ENCODE results near the gene COA3. TPM values are rescaled to one million over a fixed set of nuclear protein-coding genes. Genes with fewer than 3 reads are reported as not detected.

Gene COA3
- total RNA-seq, 4 donors from 2014 or later = 128 to 400 (median 171) TPM

- DNase-seq = no peak
- H3K27me3 ChIP-seq = no peaks in the 10 kb centered on the region
- in situ Hi-C loops (cut with MboI; ENCODE audit: low pct_ligation_motif_present in 1 of 4, low pct_unique_long_range_greater_than_20kb in 1 of 4, low sequenced_read_pairs in 3 of 4) = no loop called here
- TF ChIP-seq POLR2AphosphoS5 (IDR thresholded peaks at IDR 0.05) (no peak), POLR2A (IDR thresholded peaks at IDR 0.05) (no peak), EP300 (IDR thresholded peaks at IDR 0.05; ENCODE audit: low read depth) (no peak)
- TF ChIP-seq, protein P1, sequence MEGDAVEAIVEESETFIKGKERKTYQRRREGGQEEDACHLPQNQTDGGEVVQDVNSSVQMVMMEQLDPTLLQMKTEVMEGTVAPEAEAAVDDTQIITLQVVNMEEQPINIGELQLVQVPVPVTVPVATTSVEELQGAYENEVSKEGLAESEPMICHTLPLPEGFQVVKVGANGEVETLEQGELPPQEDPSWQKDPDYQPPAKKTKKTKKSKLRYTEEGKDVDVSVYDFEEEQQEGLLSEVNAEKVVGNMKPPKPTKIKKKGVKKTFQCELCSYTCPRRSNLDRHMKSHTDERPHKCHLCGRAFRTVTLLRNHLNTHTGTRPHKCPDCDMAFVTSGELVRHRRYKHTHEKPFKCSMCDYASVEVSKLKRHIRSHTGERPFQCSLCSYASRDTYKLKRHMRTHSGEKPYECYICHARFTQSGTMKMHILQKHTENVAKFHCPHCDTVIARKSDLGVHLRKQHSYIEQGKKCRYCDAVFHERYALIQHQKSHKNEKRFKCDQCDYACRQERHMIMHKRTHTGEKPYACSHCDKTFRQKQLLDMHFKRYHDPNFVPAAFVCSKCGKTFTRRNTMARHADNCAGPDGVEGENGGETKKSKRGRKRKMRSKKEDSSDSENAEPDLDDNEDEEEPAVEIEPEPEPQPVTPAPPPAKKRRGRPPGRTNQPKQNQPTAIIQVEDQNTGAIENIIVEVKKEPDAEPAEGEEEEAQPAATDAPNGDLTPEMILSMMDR (IDR thresholded peaks at IDR 0.05) = no peak
- no peaks in the 10 kb centered on the region for H3K9me3 ChIP-seq
- H3K36me3 ChIP-seq = peaks cover 0 to 38% (median 17%) of the 10 kb centered on the region in 4 donors
- WGBS, 2 donors (ENCODE audit: low coverage in 1 of 2) = 89 to 92% methylated on average over 7 of the region's 7 CpGs
- peaks cover 9 to 21% (median 12%) of the 10 kb centered on the region in 4 donors for H3K4me1 ChIP-seq
- no peak overlapping the region for H3K4me3 ChIP-seq
- intact Hi-C loops (cut with DNase I; ENCODE audit: low total_unique reads) = no loop called here
- H3K27ac ChIP-seq = no peak overlapping the region
These were observed 22.7 kb upstream of the COA3 start for GRCh38 chr17:42821176-42821575.

DNA sequence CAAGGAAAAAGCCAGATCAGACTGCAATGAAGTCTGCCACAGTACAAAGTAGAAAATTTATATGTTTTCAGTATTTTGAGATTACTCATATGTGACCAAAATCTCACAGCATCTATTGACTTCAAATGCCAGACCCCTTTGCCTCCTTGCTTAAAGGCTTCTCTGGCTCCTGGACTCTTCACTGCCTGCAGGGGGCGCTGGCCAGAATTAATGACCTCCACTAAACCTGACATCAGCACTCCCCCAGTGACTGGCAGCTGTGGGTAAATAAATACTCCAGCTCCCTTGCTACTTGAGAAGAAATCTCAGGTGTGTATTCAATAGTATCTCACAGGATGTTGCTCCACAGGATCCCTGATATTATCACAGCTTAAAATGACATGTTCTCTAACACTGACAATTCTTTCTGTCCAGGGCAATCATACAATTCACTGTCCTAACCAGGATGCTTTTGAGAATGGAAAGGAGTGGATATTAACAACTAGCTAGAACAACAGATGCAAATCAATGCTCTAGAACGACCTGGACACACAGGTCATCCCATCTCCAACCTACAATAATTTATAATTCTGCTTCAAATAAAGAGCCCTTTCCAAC lies 21.5 kb upstream of the COA3 start:
- peaks cover 9 to 21% (median 12%) of the 10 kb centered on the region in 4 donors for H3K4me1 ChIP-seq
- no peaks in the 10 kb centered on the region for H3K9me3 ChIP-seq
- no peak for TF ChIP-seq POLR2A (IDR thresholded peaks at IDR 0.05)
- TF ChIP-seq, protein P1 (IDR thresholded peaks at IDR 0.05) = peak; percentile 55 to 67 (median 64)
- H3K27ac ChIP-seq = no peak overlapping the region
- 24 to 40% methylated on average over 2 of the region's 2 CpGs for WGBS, 2 donors (ENCODE audit: low coverage in 1 of 2)
- peak; percentile 66 for DNase-seq
- no peak overlapping the region for H3K4me3 ChIP-seq
- H3K36me3 ChIP-seq = peaks cover 0 to 46% (median 22%) of the 10 kb centered on the region in 4 donors
- intact Hi-C loops (cut with DNase I; ENCODE audit: low total_unique reads) (no loop called here), in situ Hi-C loops (cut with MboI; ENCODE audit: low pct_ligation_motif_present in 1 of 4, low pct_unique_long_range_greater_than_20kb in 1 of 4, low sequenced_read_pairs in 3 of 4) (no loop called here)
- no peaks in the 10 kb centered on the region for H3K27me3 ChIP-seq

DNA sequence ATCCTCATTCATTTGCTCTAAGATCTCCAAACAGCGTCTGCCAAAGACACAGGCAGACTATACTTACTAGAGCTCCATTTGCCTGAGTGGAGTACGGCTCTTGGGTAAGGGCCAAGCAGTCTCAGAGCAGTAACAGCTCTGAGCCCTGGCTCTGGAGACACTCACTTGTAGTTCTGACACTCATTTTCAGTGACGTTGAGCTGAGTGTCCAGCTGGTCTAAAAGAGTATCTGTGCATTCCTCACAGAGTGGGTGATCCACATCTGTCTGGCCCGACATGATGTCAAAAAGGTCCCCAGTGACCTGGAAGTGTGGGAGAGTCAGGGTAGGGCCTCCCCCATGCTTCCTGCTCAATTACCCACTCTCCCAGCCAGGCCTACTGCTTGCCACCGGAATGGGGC lies 19.9 kb upstream of the COA3 start:
- in situ Hi-C loops (cut with MboI; ENCODE audit: low pct_ligation_motif_present in 1 of 4, low pct_unique_long_range_greater_than_20kb in 1 of 4, low sequenced_read_pairs in 3 of 4) = no loop called here
- WGBS, 2 donors (ENCODE audit: low coverage in 1 of 2) = 85 to 100% methylated on average over 1 to 5 of the region's 5 CpGs
- intact Hi-C loops (cut with DNase I; ENCODE audit: low total_unique reads) = no loop called here
- no peaks in the 10 kb centered on the region for H3K27me3 ChIP-seq
- H3K4me1 ChIP-seq = peaks cover 8 to 18% (median 10%) of the 10 kb centered on the region in 4 donors
- peaks cover 0 to 60% (median 23%) of the 10 kb centered on the region in 4 donors for H3K36me3 ChIP-seq
- DNase-seq = no peak
- no peak overlapping the region for H3K4me3 ChIP-seq
- no peaks in the 10 kb centered on the region for H3K9me3 ChIP-seq
- H3K27ac ChIP-seq = no peak overlapping the region
- TF ChIP-seq POLR2AphosphoS5 (IDR thresholded peaks at IDR 0.05) = no peak
- no peak for TF ChIP-seq POLR2A (IDR thresholded peaks at IDR 0.05)
- TF ChIP-seq, protein P1 (IDR thresholded peaks at IDR 0.05) = no peak
- TF ChIP-seq EP300 (IDR thresholded peaks at IDR 0.05; ENCODE audit: low read depth) = no peak

DNA sequence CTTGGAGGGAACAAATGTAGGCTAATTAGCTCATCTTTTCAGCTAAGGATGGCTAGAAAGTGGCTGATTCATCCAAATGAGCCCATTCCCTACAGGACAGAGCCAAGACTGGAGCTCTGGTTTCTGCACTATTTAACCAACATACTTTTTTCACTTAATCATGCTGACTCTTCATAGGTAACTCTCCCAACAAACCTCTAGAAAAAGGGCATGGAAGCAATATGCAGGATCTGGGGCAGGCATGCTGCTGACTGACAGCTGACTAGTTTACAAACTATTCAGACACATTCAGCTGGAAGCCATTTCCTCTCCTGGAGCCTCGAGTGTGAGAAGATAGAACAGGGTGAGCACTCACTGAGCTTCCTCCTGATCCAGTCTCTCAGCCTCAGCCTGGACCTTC lies 19.4 kb upstream of the COA3 start:
- in situ Hi-C loops (cut with MboI; ENCODE audit: low pct_ligation_motif_present in 1 of 4, low pct_unique_long_range_greater_than_20kb in 1 of 4, low sequenced_read_pairs in 3 of 4) = no loop called here
- peaks cover 0 to 64% (median 25%) of the 10 kb centered on the region in 4 donors for H3K36me3 ChIP-seq
- 50 to 82% methylated on average over 1 of the region's 1 CpG for WGBS, 2 donors (ENCODE audit: low coverage in 1 of 2)

More for the DNA sequence above, 19.4 kb upstream of the COA3 start:
- DNase-seq = no peak
- Histone ChIP-seq H3K9me3 (no peaks in the 10 kb centered on the region), H3K4me3 (no peak overlapping the region), H3K27me3 (no peaks in the 10 kb centered on the region), H3K4me1 (peaks cover 2 to 12% (median 5%) of the 10 kb centered on the region in 4 donors), H3K27ac (no peak overlapping the region)
- intact Hi-C loops (cut with DNase I; ENCODE audit: low total_unique reads) = no loop called here
- TF ChIP-seq, protein P1 (IDR thresholded peaks at IDR 0.05) = no peak
- TF ChIP-seq POLR2AphosphoS5 (IDR thresholded peaks at IDR 0.05) (no peak), POLR2A (IDR thresholded peaks at IDR 0.05) (no peak), EP300 (IDR thresholded peaks at IDR 0.05; ENCODE audit: low read depth) (no peak)
